Transverse colon (tissue), 4 donors: ENCODE results near the gene SRSF7. TPM values are rescaled to one million over a fixed set of nuclear protein-coding genes. Genes with fewer than 3 reads are reported as not detected.

ENCODE experiments used
- DNase-seq: peaks from one replicate; pipeline ENCODE4 v3.0.0-alpha.2; 2019
- H3K27ac ChIP-seq, 4 donors: fragments of 200-600 bp; sonication (generic); 2 replicates each; pipeline ENCODE4 v1.5.1; 2016 to 2018; ENCODE audit warnings: inconsistent platforms in 4 of 4
- H3K27me3 ChIP-seq: fragments of 200-600 bp; sonication (generic); 2 replicates; pipeline ENCODE4 v1.5.1; 2017; ENCODE audit warnings: inconsistent platforms
- H3K36me3 ChIP-seq, 4 donors: fragments of 200-600 bp; sonication (generic); 2 replicates each; pipeline ENCODE4 v1.5.1; 2017 to 2019; ENCODE audit warnings: inconsistent platforms in 4 of 4
- H3K4me1 ChIP-seq, 4 donors: fragments of 200-600 bp; sonication (generic); 2 replicates each; pipeline ENCODE4 v1.5.1; 2017 to 2020; ENCODE audit warnings: inconsistent platforms in 4 of 4
- H3K4me3 ChIP-seq, 4 donors: fragments of 200-600 bp; sonication (generic); 1 replicate in 1 of 4; 2 replicates in 3 of 4; pipeline versions ENCODE4 v1.5.1 to v1.6.1; 2017 to 2019; ENCODE audit warnings: inconsistent platforms in 4 of 4
- H3K9me3 ChIP-seq, 2 donors: fragments of 200-600 bp; sonication (generic); 2 replicates each; pipeline ENCODE4 v1.5.1; 2017 to 2019; ENCODE audit warnings: inconsistent platforms in 2 of 2
- CTCF ChIP-seq, 5 experiments: fragments of 200-600 bp in 3 of 5; fragments of 450-650 bp in 2 of 5; sonication (generic) in 3 of 5; IDR thresholded peaks; 1 replicate in 2 of 5; 2 replicates in 3 of 5; pipeline ENCODE4 v1.5.1; 2016 to 2017; ENCODE audit warnings: antibody characterized with exemption in 5 of 5, inconsistent platforms in 3 of 5, mild to moderate bottlenecking in 2 of 5, moderate library complexity in 1 of 5
- EP300 ChIP-seq: sonication (generic); formaldehyde crosslinking; IDR thresholded peaks from one replicate; pipeline ENCODE4 v1.6.1; 2017; ENCODE audit warnings: antibody characterized with exemption, low read depth
- POLR2A ChIP-seq: fragments of 450-650 bp; IDR thresholded peaks from one replicate; pipeline ENCODE4 v1.6.1; 2016; ENCODE audit warnings: antibody characterized with exemption, mild to moderate bottlenecking, moderate library complexity
- POLR2AphosphoS5 ChIP-seq, 3 donors: sonication (generic); formaldehyde crosslinking; IDR thresholded peaks; one replicate each; pipeline ENCODE4 v1.6.1; 2016; ENCODE audit warnings: antibody characterized with exemption in 3 of 3
- WGBS, 2 donors: methylation state at CpG; one replicate each; pipeline ENCODE4 v1.1.5; 2018; ENCODE audit warnings: low coverage in 1 of 2; 5-methylcytosine and 5-hydroxymethylcytosine counted together
- in situ Hi-C, 4 donors: fragments of 200-750 bp; cut with MboI; loops; one replicate each; pipeline versions ENCODE4 v1.15.0 to v1.15.1; 2017; ENCODE audit warnings: low sequenced_read_pairs in 3 of 4, low pct_ligation_motif_present in 1 of 4, low pct_unique_long_range_greater_than_20kb in 1 of 4
- intact Hi-C: fragments of 100-400 bp; cut with DNase I; formaldehyde crosslinking; loops from one replicate; pipeline ENCODE4 v1.15.1; 2023; ENCODE audit warnings: low total_unique reads
- total RNA-seq, 4 donors: library from RNA; depleted of rRNA; stranded (reverse); fragments of >200 nt; gene quantifications; one replicate each; pipeline ENCODE4 v1.1.0, GENCODE V29; 2016

Gene SRSF7
- total RNA-seq, 4 donors from 2014 or later: 75.6 to 153 (median 95.0) TPM

DNA sequence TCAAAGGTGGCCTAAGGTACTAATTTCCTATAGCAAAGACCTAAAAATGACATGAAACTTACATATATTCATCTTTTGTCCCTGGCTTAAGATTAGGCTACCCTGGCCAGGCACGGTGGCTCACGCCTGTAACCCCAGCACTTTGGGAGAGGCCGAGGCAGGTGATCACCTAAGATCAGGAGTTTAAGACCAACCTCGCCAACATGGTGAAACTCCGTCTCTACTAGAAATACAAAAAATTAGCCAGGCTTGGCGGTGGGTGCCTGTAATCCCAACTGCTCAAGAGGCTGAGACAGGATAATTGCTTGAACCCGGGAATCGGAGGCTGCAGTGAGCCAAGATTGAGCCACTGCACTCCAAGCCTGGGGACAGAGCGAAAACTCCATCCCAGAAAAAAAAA is 5.9 kb downstream of the SRSF7 start:
- no peak overlapping the region for H3K4me3 ChIP-seq
- no peak overlapping the region for H3K27ac ChIP-seq
- intact Hi-C loops: loop anchor here (10.0 kb wide), 1 partner anchor 210 kb away; no protein-coding TSS in a partner anchor
- 86 to 90% methylated on average over 4 to 9 of the region's 9 CpGs for WGBS, 2 donors
- TF ChIP-seq EP300: no peak
- no peak for TF ChIP-seq CTCF (IDR thresholded peaks at IDR 0.05)
- TF ChIP-seq POLR2AphosphoS5 (IDR thresholded peaks at IDR 0.05): no peak
- TF ChIP-seq POLR2A: no peak
- in situ Hi-C loops: loop anchor here in 2 of 4 donors (25.0 kb wide), 1 partner anchor 433 kb away; no protein-coding TSS in a partner anchor
- DNase-seq: no peak
- no peaks in the 10 kb centered on the region for H3K27me3 ChIP-seq
- peaks cover 21 to 95% (median 65%) of the 10 kb centered on the region in 4 donors for H3K4me1 ChIP-seq
- H3K36me3 ChIP-seq: peaks cover 0 to 56% (median 22%) of the 10 kb centered on the region in 4 donors
- no peaks in the 10 kb centered on the region for H3K9me3 ChIP-seq

DNA sequence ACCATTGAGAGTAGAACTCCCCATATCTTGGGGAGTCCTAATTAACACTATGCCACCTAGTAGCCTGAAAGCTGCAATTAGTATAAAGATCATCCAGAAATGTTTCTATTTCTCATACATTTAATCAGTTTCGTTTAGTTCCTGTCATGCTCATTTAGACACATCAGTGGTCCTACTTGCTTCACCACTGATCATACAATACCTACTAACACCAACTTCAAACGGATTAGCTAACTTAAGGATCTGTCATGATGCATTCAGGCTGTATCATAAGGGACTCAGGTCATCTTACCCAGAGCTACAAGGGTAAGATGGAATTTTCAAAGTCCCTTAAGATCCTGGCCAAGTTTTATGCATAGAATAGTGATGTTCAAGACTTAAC is 6.8 kb downstream of the SRSF7 start:
- Histone ChIP-seq H3K36me3 (peaks cover 0 to 55% (median 22%) of the 10 kb centered on the region in 4 donors), H3K4me1 (peaks cover 21 to 91% (median 59%) of the 10 kb centered on the region in 4 donors), H3K27me3 (no peaks in the 10 kb centered on the region), H3K27ac (peak overlapping the region in 2 of 4 donors; percentile 2 to 80), H3K9me3 (no peaks in the 10 kb centered on the region), H3K4me3 (no peak overlapping the region)
- DNase-seq: no peak
- WGBS, 2 donors: 16 to 37% methylated on average over 2 of the region's 2 CpGs
- TF ChIP-seq POLR2AphosphoS5 (IDR thresholded peaks at IDR 0.05) (no peak), EP300 (no peak), CTCF (IDR thresholded peaks at IDR 0.05) (no peak)
- intact Hi-C loops (loop anchor here (5.0 to 10.0 kb wide), 2 partner anchors 210 to 427 kb away; no protein-coding TSS in a partner anchor), in situ Hi-C loops (loop anchor here in 2 of 4 donors (25.0 kb wide), 1 partner anchor 432 kb away; no protein-coding TSS in a partner anchor)

GRCh38 chr2:38743672-38744398 is 7.3 kb downstream of the SRSF7 start:
- DNase-seq: no peak
- TF ChIP-seq POLR2A (no peak), CTCF (IDR thresholded peaks at IDR 0.05) (no peak), POLR2AphosphoS5 (IDR thresholded peaks at IDR 0.05) (no peak), EP300 (no peak)
- intact Hi-C loops: loop anchor here (5.0 to 10.0 kb wide), 2 partner anchors 209 to 427 kb away; no protein-coding TSS in a partner anchor
- Histone ChIP-seq H3K36me3 (peaks cover 0 to 52% (median 20%) of the 10 kb centered on the region in 4 donors), H3K27ac (peak overlapping the region in 3 of 4 donors; percentile 2 to 80 (median 79)), H3K4me1 (peaks cover 18 to 86% (median 54%) of the 10 kb centered on the region in 4 donors), H3K4me3 (no peak overlapping the region), H3K27me3 (no peaks in the 10 kb centered on the region), H3K9me3 (no peaks in the 10 kb centered on the region)
- 79 to 81% methylated on average over 3 of the region's 3 CpGs for WGBS, 2 donors
- in situ Hi-C loops: loop anchor here in 2 of 4 donors (25.0 kb wide), 1 partner anchor 432 kb away; no protein-coding TSS in a partner anchor

- Histone ChIP-seq H3K27me3 (no peaks in the 10 kb centered on the region), H3K4me1 (peaks cover 15 to 80% (median 45%) of the 10 kb centered on the region in 4 donors), H3K36me3 (peaks cover 0 to 44% (median 16%) of the 10 kb centered on the region in 4 donors), H3K4me3 (no peak overlapping the region), H3K27ac (peak overlapping the region; percentile 79 to 83 (median 80)), H3K9me3 (no peaks in the 10 kb centered on the region)
- intact Hi-C loops (loop anchor here (5.0 to 10.0 kb wide), 2 partner anchors 208 to 426 kb away; no protein-coding TSS in a partner anchor), in situ Hi-C loops (loop anchor here in 2 of 4 donors (25.0 kb wide), 1 partner anchor 431 kb away; no protein-coding TSS in a partner anchor)
- DNase-seq: no peak
- 76 to 79% methylated on average over 9 to 10 of the region's 10 CpGs for WGBS, 2 donors
- no peak for TF ChIP-seq EP300
- no peak for TF ChIP-seq CTCF (IDR thresholded peaks at IDR 0.05)
- TF ChIP-seq POLR2AphosphoS5 (IDR thresholded peaks at IDR 0.05): no peak
- no peak for TF ChIP-seq POLR2A
These were observed 8.2 kb downstream of the SRSF7 start for GRCh38 chr2:38742797-38743559.
